ENCODE results near the gene MGST3. TPM values are rescaled to one million over a fixed set of nuclear protein-coding genes. Genes with fewer than 3 reads are reported as not detected.
"Not testable (repeated sequence)": the region's sequence is repeated elsewhere in the genome, so short reads cannot be mapped to it uniquely, and the experiment has no call there.

MGST3 gene
- total RNA-seq, 4 donors from 2014 or later: 250 to 616 (median 291) TPM

DNA sequence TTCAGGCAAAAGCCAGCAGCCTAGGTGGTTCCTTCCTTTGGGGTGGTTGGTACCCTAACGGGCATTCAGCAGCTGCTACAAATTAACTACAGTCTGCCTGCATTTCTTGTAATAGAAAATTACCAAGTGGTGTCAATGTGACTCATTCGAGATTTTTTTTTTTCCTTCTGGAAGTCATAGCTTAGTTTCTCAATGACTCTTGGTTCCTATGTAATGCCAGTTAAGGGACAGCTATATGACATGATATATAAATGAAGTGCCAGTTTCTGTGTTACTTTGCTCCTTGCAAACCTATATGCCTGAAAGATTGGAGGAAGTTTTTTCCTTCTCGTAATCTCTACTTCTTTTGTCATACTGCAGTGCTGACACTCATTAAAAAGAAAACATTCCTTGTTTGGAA, 2.6 kb downstream of the MGST3 start:
- TF ChIP-seq, protein P1, sequence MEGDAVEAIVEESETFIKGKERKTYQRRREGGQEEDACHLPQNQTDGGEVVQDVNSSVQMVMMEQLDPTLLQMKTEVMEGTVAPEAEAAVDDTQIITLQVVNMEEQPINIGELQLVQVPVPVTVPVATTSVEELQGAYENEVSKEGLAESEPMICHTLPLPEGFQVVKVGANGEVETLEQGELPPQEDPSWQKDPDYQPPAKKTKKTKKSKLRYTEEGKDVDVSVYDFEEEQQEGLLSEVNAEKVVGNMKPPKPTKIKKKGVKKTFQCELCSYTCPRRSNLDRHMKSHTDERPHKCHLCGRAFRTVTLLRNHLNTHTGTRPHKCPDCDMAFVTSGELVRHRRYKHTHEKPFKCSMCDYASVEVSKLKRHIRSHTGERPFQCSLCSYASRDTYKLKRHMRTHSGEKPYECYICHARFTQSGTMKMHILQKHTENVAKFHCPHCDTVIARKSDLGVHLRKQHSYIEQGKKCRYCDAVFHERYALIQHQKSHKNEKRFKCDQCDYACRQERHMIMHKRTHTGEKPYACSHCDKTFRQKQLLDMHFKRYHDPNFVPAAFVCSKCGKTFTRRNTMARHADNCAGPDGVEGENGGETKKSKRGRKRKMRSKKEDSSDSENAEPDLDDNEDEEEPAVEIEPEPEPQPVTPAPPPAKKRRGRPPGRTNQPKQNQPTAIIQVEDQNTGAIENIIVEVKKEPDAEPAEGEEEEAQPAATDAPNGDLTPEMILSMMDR (IDR thresholded peaks at IDR 0.05): no peak
- no peak for ATAC-seq (ENCODE audit: low FRiP score)

DNA sequence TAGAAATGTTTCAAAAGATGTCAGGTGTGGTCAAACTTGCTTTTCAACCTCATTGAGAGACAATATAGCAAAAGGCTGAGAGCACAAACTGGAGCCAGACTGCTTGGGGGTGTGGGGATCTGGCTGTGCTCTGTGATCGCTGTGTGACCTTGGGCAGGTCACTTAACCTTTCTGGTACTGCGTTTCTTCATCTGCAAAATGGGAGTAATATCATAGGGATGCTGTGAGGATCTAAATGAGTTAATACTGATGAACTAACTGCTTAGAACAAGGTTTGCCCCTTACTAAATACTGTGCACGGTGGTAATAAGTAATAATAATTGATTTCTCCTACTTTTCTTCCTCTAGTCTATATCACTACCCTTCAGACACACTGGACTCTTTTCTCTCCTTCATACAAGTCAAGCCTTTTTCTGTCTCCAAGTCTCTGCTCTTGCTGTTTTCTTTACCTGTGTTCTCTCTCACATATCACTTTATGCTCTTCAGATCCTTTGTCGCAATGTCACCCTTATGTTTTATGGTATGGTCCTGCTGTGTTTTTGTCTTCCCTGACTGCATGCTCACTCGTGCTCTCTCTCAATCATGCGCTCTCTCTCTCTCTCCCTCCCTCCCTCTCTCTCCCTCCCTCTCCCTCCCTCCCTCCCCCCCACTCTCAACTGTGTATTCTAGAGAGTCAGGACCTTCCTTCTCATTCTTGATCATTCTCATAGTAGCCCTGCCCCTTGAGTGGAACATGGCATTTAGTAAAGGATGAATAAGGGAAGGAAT, 3.3 kb downstream of the MGST3 start:
- TF ChIP-seq, protein P1 (IDR thresholded peaks at IDR 0.05): no peak
- ATAC-seq (ENCODE audit: low FRiP score): no peak
- no peak for DNase-seq (ENCODE audit: low spot score)

More for the DNA sequence above, 2.6 kb downstream of the MGST3 start:
- no peak for DNase-seq (ENCODE audit: low spot score)

DNA sequence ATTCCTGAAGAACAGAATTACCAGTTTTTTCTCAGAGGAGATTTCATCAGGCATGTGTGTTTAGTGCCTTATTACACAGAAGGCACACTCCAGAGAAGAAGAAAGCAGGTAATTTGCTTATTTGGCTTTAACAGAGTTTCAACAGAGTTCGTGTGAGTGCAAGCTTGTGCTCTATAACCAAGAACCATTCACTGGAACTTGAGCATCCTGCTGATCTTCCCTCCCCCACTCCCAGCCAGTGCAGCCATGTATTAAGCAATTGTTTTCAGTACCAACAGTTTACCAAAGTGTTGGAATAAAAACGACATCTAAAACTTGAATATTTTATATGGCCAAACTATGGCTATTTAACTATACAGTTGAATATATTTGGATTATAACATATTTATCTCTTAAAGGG, 4.3 kb downstream of the MGST3 start:
- ATAC-seq (ENCODE audit: low FRiP score) (no peak), DNase-seq (ENCODE audit: low spot score) (no peak)
- TF ChIP-seq, protein P1 (IDR thresholded peaks at IDR 0.05): no peak

DNA sequence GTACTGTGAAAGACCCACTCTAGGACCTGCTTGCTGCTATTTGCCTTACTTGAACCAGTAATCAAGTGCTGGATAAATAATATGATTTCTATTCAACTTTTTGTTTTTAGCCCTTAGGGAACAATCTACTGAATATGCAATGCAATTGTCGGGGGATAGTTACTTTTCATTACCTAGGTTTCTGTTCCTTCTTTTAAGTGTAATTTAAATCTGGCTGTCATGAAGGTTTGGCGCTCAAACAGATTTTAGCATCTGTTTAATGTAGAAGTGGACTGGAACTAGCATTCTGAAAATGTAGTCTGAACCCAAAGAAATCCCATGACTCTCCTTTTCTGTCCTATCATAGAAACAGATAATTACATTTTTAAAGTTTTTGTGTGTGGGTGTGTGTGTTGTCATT, 4.8 kb downstream of the MGST3 start:
- ATAC-seq (ENCODE audit: low FRiP score) (no peak), DNase-seq (ENCODE audit: low spot score) (no peak)
- TF ChIP-seq, protein P1 (IDR thresholded peaks at IDR 0.05): no peak

DNA sequence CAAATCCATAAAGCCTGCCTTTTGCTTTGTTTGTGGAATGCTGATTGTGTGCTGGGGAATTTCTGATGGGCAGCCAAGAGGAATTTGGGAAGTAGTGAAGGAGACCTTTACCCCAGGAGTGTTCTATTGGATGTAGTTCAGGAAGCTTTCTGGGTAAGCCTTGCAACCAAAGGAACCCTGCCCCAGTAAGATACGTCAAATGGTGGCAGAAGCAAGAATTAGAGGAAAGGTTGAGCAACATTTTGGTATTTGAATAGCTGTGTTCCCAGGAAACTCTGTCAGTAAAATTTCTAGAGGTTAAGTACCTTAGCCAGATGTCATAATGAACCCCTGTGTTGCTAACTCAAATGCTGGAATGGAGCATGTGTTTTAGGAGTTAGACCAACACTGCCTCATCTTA, 6.4 kb downstream of the MGST3 start:
- ATAC-seq (ENCODE audit: low FRiP score) (peak; percentile 84), DNase-seq (ENCODE audit: low spot score) (no peak)
- TF ChIP-seq, protein P1 (IDR thresholded peaks at IDR 0.05): no peak

DNA sequence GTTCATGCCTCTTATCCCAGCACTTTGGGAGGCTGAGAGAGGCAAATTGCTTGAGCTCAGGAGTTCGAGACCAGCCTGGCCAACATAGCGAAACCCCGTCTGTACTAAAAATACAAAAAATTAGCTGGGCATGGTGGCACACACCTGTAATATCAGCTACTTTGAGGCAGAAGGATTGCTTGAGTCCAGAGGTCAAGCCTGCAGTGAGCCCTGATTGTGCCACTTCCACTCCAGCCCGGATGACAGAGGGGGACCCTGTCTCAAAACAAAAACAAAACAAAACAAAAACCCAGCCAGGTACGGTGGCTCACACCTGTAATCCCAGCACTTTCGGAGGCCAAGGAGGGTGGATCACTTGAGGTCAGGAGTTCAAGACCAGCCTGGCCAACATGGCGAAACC, 7.2 kb downstream of the MGST3 start:
- ATAC-seq (ENCODE audit: low FRiP score): not testable (repeated sequence)

DNA sequence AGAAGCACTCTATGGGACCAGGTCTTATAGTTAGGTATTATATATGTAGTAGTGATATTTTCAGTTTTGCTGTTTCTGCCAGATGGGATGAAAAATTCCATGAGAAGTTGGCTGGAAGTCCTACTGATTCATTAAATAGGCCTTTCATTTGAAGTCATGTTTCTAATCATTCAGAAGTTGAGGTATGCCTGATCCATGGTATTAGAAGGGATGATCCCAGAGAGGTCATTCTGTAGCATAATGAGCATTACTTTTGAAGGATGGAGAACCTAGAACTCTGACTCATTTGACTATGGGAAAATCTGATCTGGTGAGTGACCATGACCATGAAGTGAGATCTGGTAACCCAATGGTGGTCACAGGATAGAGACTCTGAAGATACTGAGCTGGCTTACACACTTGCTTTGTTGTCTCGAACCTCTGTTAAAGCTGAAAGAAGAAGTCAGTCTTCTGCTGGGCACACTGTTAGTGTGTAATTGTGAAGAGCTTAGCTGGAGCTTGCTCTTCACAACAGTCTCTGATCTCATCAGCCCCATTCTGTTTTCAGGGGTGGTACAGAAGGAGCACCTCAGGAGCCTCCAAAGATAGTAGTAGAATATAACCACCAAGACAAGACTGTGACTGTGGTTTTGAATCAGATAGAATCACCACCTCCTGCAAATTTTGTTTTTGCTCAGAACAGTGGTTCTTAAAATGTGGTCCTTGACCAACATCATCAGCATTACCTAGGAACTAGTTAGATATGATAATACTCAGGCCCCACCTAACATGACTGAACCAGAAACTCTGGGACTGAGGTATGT, 9.0 kb downstream of the MGST3 start:
- no peak for DNase-seq (ENCODE audit: low spot score)
- no peak for ATAC-seq (ENCODE audit: low FRiP score)
- TF ChIP-seq, protein P1 (IDR thresholded peaks at IDR 0.05): no peak

More for the DNA sequence above, 7.2 kb downstream of the MGST3 start:
- DNase-seq (ENCODE audit: low spot score): not testable (repeated sequence)

All from omental fat pad (tissue), 4 donors.